ENCODE results near the gene FAM184A.
A peak's percentile ranks its signal among the peaks of the same experiment; 100 is the strongest.

Gene FAM184A

DNA sequence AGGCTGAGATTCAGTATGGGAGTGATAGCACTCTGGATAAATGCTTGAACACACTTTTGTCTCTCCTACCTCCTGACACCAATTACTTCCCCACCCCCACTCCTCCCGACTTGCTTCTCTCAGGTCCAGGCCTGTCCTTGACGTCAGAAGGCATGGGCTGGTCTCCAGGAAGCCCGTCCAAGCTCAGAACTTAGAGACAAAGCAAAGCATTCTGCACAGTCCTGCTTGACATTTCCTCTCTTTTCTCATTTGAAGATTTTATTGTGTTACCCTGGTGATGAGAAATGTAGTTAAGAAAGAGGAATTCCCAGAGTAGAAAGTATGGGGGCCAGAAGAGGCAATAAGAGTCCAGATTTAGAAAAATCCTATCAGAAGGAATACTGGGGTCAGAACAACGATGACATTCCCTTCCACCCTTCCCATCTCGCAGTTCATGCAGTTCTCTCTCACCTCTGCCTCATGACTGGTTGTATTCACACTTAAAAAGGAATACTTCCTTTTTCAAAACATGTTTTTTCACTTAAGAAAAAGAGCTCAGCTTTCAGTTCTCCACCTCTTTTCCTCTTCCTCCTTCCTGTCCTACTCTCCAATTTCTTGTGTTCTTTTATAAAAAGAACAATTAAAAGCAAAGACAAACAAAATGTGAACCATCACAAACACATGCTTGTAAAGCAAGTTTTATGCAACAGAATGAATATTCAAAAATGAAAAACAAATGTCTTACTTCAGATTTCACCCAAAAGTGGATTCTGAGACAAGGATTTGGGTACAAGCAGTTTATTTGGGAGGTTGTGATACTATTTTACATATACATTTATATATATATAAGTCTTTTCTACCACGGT is 18.5 kb upstream of the FAM184A start:
- DNase-seq (ENCODE audit: low spot score): peak; percentile 86

- no peak for DNase-seq (ENCODE audit: low spot score)
Measured at GRCh38 chr6:119090256-119090655, 11.8 kb upstream of the FAM184A start.

- no peak for DNase-seq (ENCODE audit: low spot score)
Measured at GRCh38 chr6:119084784-119085183, 6.3 kb upstream of the FAM184A start.

DNA sequence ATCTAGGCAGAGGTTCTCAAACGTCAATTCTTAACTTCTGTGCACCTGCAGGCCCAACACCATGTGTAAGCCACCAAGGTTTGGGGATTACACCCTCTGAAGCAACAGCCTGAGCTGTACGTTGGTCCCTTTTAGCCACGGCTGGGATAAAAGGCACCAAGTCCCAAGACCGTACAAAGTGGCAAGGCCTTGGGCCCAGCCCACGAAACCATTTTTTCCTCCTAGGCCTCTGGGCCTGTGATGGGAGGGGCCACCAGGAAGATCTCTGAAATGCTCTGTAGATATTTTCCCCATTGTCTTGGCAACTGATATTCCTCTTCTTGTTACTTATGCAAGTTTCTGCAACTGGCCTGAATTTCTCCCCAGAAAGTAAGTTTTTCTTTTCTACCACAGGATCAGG is 4.5 kb upstream of the FAM184A start:
- no peak for DNase-seq (ENCODE audit: low spot score)

- no peak for DNase-seq (ENCODE audit: low spot score)
Measured at GRCh38 chr6:119079283-119079809, 882 bp upstream of the FAM184A start.

- DNase-seq (ENCODE audit: low spot score): peak; percentile 30
Measured at GRCh38 chr6:119077643-119078375, 655 bp downstream of the FAM184A start.

GRCh38 chr6:119077391-119077642 is 1.1 kb downstream of the FAM184A start:
- DNase-seq (ENCODE audit: low spot score): no peak

DNA sequence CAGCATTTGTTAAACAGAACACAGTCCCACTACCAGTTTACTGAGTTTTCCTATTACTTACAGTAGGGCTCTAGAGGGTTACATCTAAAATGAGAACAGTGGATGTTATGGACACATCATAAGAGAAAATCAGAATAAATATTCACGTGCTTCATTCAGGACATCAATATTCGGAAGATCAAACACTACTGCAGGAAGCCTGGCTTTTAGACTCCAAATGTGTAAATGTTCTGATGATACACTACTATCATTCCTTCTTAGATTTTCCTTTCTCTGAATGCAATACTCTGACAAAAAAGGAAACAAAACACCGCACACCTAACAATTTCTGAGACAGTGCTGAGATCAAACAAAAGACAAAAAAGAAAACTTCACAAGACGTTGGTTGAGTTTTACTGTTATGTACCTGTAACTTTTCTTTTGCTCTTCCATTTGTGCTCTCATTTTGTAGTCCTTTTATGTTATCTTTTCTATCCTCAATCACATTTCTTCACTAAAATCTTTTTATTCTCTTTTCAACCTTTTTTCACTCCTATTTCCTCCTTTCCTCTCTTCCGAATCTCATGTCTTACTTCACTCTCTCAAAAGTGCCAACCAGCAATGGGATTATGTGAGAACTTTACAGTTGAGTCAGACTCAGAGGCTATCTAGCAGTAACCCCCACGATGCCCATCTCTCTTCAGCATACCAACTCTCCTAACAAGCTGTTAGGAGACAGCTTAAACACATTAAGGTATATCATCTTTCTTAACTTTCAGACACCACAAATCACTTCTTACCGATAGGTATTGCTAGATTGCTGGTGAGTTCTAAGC is 1.7 kb downstream of the FAM184A start:
- no peak for DNase-seq (ENCODE audit: low spot score)

DNA sequence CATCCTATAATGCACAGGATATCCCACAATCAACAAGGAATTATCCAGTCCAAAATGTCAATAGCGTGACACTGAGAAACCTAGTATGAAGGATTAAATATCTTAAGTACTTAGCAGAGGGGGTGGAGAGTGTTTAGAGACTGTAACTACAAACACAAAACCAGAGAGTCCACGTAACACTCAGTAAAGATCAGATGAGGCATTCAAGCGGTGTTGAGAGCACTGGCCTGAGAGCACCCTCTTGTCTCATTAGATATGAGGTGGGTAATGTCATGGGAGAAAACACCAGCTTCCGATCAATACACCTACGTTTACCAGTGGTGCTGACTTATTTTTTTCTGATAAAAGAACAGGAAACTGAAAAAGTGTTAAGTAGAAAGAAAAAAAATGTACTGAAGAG is 2.3 kb downstream of the FAM184A start:
- DNase-seq (ENCODE audit: low spot score): no peak

- no peak for DNase-seq (ENCODE audit: low spot score)
Measured at GRCh38 chr6:119075200-119075981, 3.1 kb downstream of the FAM184A start.

GRCh38 chr6:119073307-119074051 is 5.0 kb downstream of the FAM184A start:
- DNase-seq (ENCODE audit: low spot score): no peak

- DNase-seq (ENCODE audit: low spot score): no peak
Measured at GRCh38 chr6:119071576-119071975, 6.9 kb downstream of the FAM184A start.

GRCh38 chr6:119067091-119067490 is 11.4 kb downstream of the FAM184A start:
- DNase-seq (ENCODE audit: low spot score): no peak

DNA sequence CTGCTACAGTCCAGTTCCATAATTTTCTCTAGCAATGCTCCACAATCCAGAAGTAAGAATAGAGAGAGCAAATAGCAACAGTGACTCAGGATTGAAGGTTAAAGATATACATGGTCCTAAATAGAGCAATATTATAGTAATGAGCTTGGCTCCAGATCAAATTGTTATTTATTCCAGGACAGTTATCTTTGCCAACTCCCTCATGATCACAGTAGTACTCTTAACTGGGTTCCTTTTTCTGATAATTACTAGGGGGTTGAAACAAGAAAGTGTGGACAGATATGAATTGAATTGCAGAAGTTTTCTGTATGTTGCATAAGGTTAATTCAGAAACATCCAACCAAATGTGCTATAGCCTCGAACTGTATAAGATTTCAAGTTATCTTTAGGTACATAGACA is 11.9 kb downstream of the FAM184A start:
- no peak for DNase-seq (ENCODE audit: low spot score)

GRCh38 chr6:119065955-119066354 is 12.5 kb downstream of the FAM184A start:
- DNase-seq (ENCODE audit: low spot score): no peak

GRCh38 chr6:119065382-119065781 is 13.1 kb downstream of the FAM184A start:
- no peak for DNase-seq (ENCODE audit: low spot score)

DNA sequence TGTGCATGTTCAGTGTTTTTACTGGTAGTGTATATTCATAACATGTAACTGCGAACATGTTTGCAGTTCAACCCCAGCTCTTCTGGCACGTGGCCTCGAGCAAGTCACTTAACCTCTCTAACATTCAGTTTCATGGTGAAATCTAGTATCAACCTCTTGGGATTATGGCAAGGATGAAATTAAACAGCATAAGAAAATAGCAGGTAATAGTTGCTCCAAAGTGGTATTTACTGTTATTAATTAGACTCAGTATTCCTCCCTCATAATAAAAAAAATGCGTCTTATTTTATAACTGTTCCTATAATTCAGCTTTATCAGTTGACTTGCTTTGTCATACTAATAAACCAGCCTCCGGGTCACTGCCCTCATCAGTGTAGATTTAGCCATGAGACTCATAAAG is 15.0 kb downstream of the FAM184A start:
- DNase-seq (ENCODE audit: low spot score): no peak

- no peak for DNase-seq (ENCODE audit: low spot score)
Measured at GRCh38 chr6:119061215-119061614, 17.2 kb downstream of the FAM184A start.

DNA sequence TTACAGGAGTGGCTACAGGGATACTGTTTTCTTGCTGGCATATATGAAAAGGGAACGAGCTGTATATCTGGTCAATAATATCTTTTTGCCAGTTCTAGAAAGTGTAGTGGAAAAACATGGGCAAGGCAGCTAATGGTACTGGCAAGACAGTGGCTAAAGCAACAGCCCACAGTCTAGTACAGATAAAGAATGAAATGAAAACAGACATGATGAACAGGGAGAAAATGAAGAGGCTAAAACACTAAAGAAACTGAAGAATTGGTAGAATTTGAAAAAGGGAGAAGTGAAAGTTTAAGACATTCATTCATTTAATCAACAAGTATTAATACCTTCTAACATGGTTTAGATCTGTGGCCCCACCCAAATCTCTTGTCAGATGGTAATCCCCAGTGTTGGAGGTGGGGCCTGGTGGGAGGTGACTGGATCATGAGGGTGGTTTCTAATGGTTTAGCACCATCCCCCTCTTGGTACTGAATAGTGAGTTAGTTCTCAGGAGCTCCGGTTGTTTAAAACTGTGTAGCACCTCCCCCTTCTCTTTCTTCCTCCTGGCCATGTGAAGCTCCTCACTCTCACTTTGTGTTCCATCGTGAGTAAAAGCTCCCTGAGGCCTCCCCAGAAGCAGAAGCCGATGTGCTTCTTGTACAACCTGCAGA is 18.1 kb downstream of the FAM184A start:
- no peak for DNase-seq (ENCODE audit: low spot score)

GRCh38 chr6:119055069-119055468 is 23.4 kb downstream of the FAM184A start:
- DNase-seq (ENCODE audit: low spot score): no peak

GRCh38 chr6:119052987-119053386 is 25.5 kb downstream of the FAM184A start:
- no peak for DNase-seq (ENCODE audit: low spot score)
